Lung (tissue), 12 donors: ENCODE data around the gene ST8SIA1. TPM values are rescaled to one million over a fixed set of nuclear protein-coding genes. Genes with fewer than 3 reads are reported as not detected.

ENCODE experiments used
- ATAC-seq: fragments of 200-7000 bp; cut with Tn5 transposase; one replicate; pipeline ENCODE4 v1.9.1; 2020; ENCODE audit warnings: moderate number of reproducible peaks; ENCODE audit not compliant: insufficient read depth, low FRiP score
- DNase-seq, 3 donors: peaks; one replicate each; pipeline ENCODE4 v3.0.0-alpha.2; 2013 to 2017
- H3K27ac ChIP-seq, 2 donors: one replicate each; pipeline ENCODE4 v1.5.1; 2013; ENCODE audit warnings: mild to moderate bottlenecking in 2 of 2, moderate library complexity in 2 of 2, control low read depth in 1 of 2, inconsistent platforms in 1 of 2, low read depth in 1 of 2, low read length in 1 of 2
- H3K27me3 ChIP-seq, 3 donors: one replicate each; pipeline ENCODE4 v1.5.1; 2013; ENCODE audit warnings: low read length in 2 of 3; ENCODE audit not compliant: control insufficient read depth in 3 of 3, insufficient read depth in 3 of 3
- H3K36me3 ChIP-seq, 4 donors: one replicate each; pipeline ENCODE4 v1.5.1; 2013; ENCODE audit warnings: low read length in 4 of 4, mild to moderate bottlenecking in 1 of 4, moderate library complexity in 1 of 4; ENCODE audit not compliant: control insufficient read depth in 4 of 4, insufficient read depth in 4 of 4
- H3K4me1 ChIP-seq, 5 donors: one replicate each; pipeline ENCODE4 v1.5.1; 2013; ENCODE audit warnings: low read length in 5 of 5, mild to moderate bottlenecking in 2 of 5, moderate library complexity in 1 of 5; ENCODE audit not compliant: control insufficient read depth in 5 of 5, insufficient read depth in 5 of 5
- H3K4me3 ChIP-seq: one replicate; pipeline ENCODE4 v1.5.1; 2013; ENCODE audit warnings: mild to moderate bottlenecking, control low read depth, moderate library complexity
- H3K9ac ChIP-seq, 2 donors: one replicate each; pipeline ENCODE4 v1.5.1; 2013; ENCODE audit warnings: low read length in 2 of 2, control low read depth in 1 of 2; ENCODE audit not compliant: insufficient read depth in 1 of 2
- H3K9me3 ChIP-seq, 4 donors: one replicate each; pipeline ENCODE4 v1.5.1; 2013; ENCODE audit warnings: low read length in 3 of 4, mild to moderate bottlenecking in 1 of 4, moderate library complexity in 1 of 4; ENCODE audit not compliant: control insufficient read depth in 4 of 4, insufficient read depth in 3 of 4
- CTCF ChIP-seq: IDR thresholded peaks from 2 replicates; pipeline ENCODE4 v1.5.1; 2012; ENCODE audit warnings: mild to moderate bottlenecking; ENCODE audit errors: control extremely low read depth, extremely low read depth
- WGBS, 2 donors: extraction: QIAGEN DNeasy Blood & Tissue Kit; methylation state at CpG; one replicate each; pipeline ENCODE4 v1.1.7; 2013; 5-methylcytosine and 5-hydroxymethylcytosine counted together
- polyA plus RNA-seq, 2 donors: library from polyadenylated mRNA; stranded (reverse); fragments of 200-250 nt; gene quantifications; one replicate each; pipeline ENCODE4 v1.2.1, GENCODE V29; 2013
- total RNA-seq, 2 donors: library from RNA; depleted of rRNA in 1 of 2; stranded (reverse); fragments of >200 nt in 1 of 2; gene quantifications; one replicate each; pipeline ENCODE4 v1.2.1, GENCODE V29; 2014 to 2021
- donor health status: control.
- donor health status: control.
- donor health status: Bipolar disorder and iron deficiency.
- donor health status: healthy.
- donor health status: DM: yes; HTN: yes; CAD: no.

The ST8SIA1 gene
- total and polyA plus RNA-seq, 4 donors: 1.2 to 20.9 (median 3.5) TPM

- no peak overlapping the region for H3K4me3 ChIP-seq
- TF ChIP-seq CTCF: no peak
- ATAC-seq (no peak), DNase-seq (no peak)
- no peak overlapping the region for H3K27ac ChIP-seq
- H3K4me1 ChIP-seq: peaks cover 0 to 3% (median 3%) of the 10 kb centered on the region in 5 donors
- no peaks in the 10 kb centered on the region for H3K9me3 ChIP-seq
- no peaks in the 10 kb centered on the region for H3K36me3 ChIP-seq
- WGBS, 2 donors: 42 to 75% methylated on average over 4 of the region's 4 CpGs
- no peaks in the 10 kb centered on the region for H3K27me3 ChIP-seq
- no peak overlapping the region for H3K9ac ChIP-seq
Measured at GRCh38 chr12:22318108-22318737, 16.3 kb downstream of the ST8SIA1 start.

- Histone ChIP-seq H3K9ac (no peak overlapping the region), H3K4me3 (no peak overlapping the region), H3K36me3 (no peaks in the 10 kb centered on the region), H3K27ac (peak overlapping the region in 1 of 2 donors; percentile 4), H3K4me1 (peaks cover 0 to 43% (median 14%) of the 10 kb centered on the region in 5 donors), H3K9me3 (no peaks in the 10 kb centered on the region), H3K27me3 (no peaks in the 10 kb centered on the region)
- TF ChIP-seq CTCF: no peak
- ATAC-seq (no peak), DNase-seq (no peak)
- 91 to 95% methylated on average over 2 of the region's 2 CpGs for WGBS, 2 donors
Measured at GRCh38 chr12:22313963-22314330, 20.6 kb downstream of the ST8SIA1 start.

- Histone ChIP-seq H3K4me3 (no peak overlapping the region), H3K27me3 (no peaks in the 10 kb centered on the region), H3K9ac (no peak overlapping the region), H3K27ac (peak overlapping the region in 1 of 2 donors; percentile 4), H3K9me3 (no peaks in the 10 kb centered on the region), H3K4me1 (peaks cover 0 to 43% (median 14%) of the 10 kb centered on the region in 5 donors), H3K36me3 (no peaks in the 10 kb centered on the region)
- no peak for TF ChIP-seq CTCF
- WGBS, 2 donors: 89 to 91% methylated on average over 4 of the region's 4 CpGs
- ATAC-seq (no peak), DNase-seq (no peak)
Measured at GRCh38 chr12:22313286-22313962, 21.1 kb downstream of the ST8SIA1 start.
